Mucosa of stomach (tissue), 1 donor: Measurements from ENCODE around the gene PRLR.

Source experiments
- H3K27me3 ChIP-seq: one replicate; pipeline ENCODE4 v1.7.0; 2013; ENCODE audit warnings: mild to moderate bottlenecking, low read length; ENCODE audit not compliant: control insufficient read depth, insufficient read depth
- H3K36me3 ChIP-seq: one replicate; pipeline ENCODE4 v1.7.0; 2013; ENCODE audit warnings: low read length; ENCODE audit not compliant: control insufficient read depth, insufficient read depth
- H3K4me1 ChIP-seq: one replicate; pipeline ENCODE4 v1.7.0; 2013; ENCODE audit warnings: mild to moderate bottlenecking, low read length; ENCODE audit not compliant: control insufficient read depth, insufficient read depth
- H3K4me3 ChIP-seq: one replicate; pipeline ENCODE4 v1.7.0; 2013; ENCODE audit warnings: low read length
- H3K9ac ChIP-seq: one replicate; pipeline ENCODE4 v1.7.0; 2013; ENCODE audit warnings: mild to moderate bottlenecking, low read length, moderate library complexity
- H3K9me3 ChIP-seq: one replicate; pipeline ENCODE4 v1.7.0; 2013; ENCODE audit warnings: mild to moderate bottlenecking, low read length, moderate library complexity; ENCODE audit not compliant: control insufficient read depth
- donor health status: Pancreatic carcinoma.

The PRLR gene

GRCh38 chr5:35012365-35012764 is 217.9 kb downstream of the PRLR start:
- no peak overlapping the region for H3K9ac ChIP-seq
- no peaks in the 10 kb centered on the region for H3K4me1 ChIP-seq
- H3K9me3 ChIP-seq, result no peaks in the 10 kb centered on the region
- H3K27me3 ChIP-seq, result no peaks in the 10 kb centered on the region
- H3K4me3 ChIP-seq, result no peak overlapping the region
- no peaks in the 10 kb centered on the region for H3K36me3 ChIP-seq

- H3K9ac ChIP-seq, result no peak overlapping the region
- no peak overlapping the region for H3K4me3 ChIP-seq
- no peaks in the 10 kb centered on the region for H3K4me1 ChIP-seq
- no peaks in the 10 kb centered on the region for H3K27me3 ChIP-seq
- H3K9me3 ChIP-seq, result no peaks in the 10 kb centered on the region
- H3K36me3 ChIP-seq, result no peaks in the 10 kb centered on the region
Observed at GRCh38 chr5:35010676-35011075, 219.6 kb downstream of the PRLR start.

GRCh38 chr5:35009657-35010056 is 220.6 kb downstream of the PRLR start:
- H3K36me3 ChIP-seq, result no peaks in the 10 kb centered on the region
- no peak overlapping the region for H3K9ac ChIP-seq
- no peaks in the 10 kb centered on the region for H3K9me3 ChIP-seq
- H3K4me3 ChIP-seq, result no peak overlapping the region
- no peaks in the 10 kb centered on the region for H3K27me3 ChIP-seq
- no peaks in the 10 kb centered on the region for H3K4me1 ChIP-seq

GRCh38 chr5:35009019-35009418 is 221.3 kb downstream of the PRLR start:
- H3K36me3 ChIP-seq, result no peaks in the 10 kb centered on the region
- no peak overlapping the region for H3K4me3 ChIP-seq
- no peak overlapping the region for H3K9ac ChIP-seq
- no peaks in the 10 kb centered on the region for H3K27me3 ChIP-seq
- H3K9me3 ChIP-seq, result no peaks in the 10 kb centered on the region
- H3K4me1 ChIP-seq, result no peaks in the 10 kb centered on the region

GRCh38 chr5:35004771-35005170 is 225.5 kb downstream of the PRLR start:
- H3K36me3 ChIP-seq, result no peaks in the 10 kb centered on the region
- no peaks in the 10 kb centered on the region for H3K4me1 ChIP-seq
- H3K9me3 ChIP-seq, result no peaks in the 10 kb centered on the region
- H3K27me3 ChIP-seq, result no peaks in the 10 kb centered on the region
- H3K4me3 ChIP-seq, result no peak overlapping the region
- no peak overlapping the region for H3K9ac ChIP-seq

- H3K4me1 ChIP-seq, result no peaks in the 10 kb centered on the region
- H3K9me3 ChIP-seq, result no peaks in the 10 kb centered on the region
- H3K36me3 ChIP-seq, result no peaks in the 10 kb centered on the region
- no peaks in the 10 kb centered on the region for H3K27me3 ChIP-seq
- H3K4me3 ChIP-seq, result no peak overlapping the region
- no peak overlapping the region for H3K9ac ChIP-seq
Observed at GRCh38 chr5:35004200-35004599, 226.1 kb downstream of the PRLR start.

GRCh38 chr5:35003018-35003957 is 227.0 kb downstream of the PRLR start:
- H3K36me3 ChIP-seq, result no peaks in the 10 kb centered on the region
- H3K9ac ChIP-seq, result no peak overlapping the region
- no peaks in the 10 kb centered on the region for H3K4me1 ChIP-seq
- H3K27me3 ChIP-seq, result no peaks in the 10 kb centered on the region
- H3K4me3 ChIP-seq, result no peak overlapping the region
- no peaks in the 10 kb centered on the region for H3K9me3 ChIP-seq

GRCh38 chr5:35002459-35002858 is 227.8 kb downstream of the PRLR start:
- H3K4me3 ChIP-seq, result no peak overlapping the region
- H3K36me3 ChIP-seq, result no peaks in the 10 kb centered on the region
- no peaks in the 10 kb centered on the region for H3K27me3 ChIP-seq
- H3K9ac ChIP-seq, result no peak overlapping the region
- no peaks in the 10 kb centered on the region for H3K4me1 ChIP-seq
- no peaks in the 10 kb centered on the region for H3K9me3 ChIP-seq

- Histone ChIP-seq H3K4me1 (no peaks in the 10 kb centered on the region), H3K9me3 (no peaks in the 10 kb centered on the region), H3K4me3 (no peak overlapping the region), H3K9ac (no peak overlapping the region), H3K36me3 (no peaks in the 10 kb centered on the region), H3K27me3 (no peaks in the 10 kb centered on the region)
Observed at GRCh38 chr5:35001842-35002241, 228.4 kb downstream of the PRLR start.
